HEK293T (cell line): Measurements from ENCODE around the gene OR10V1.
A peak's percentile ranks its signal among the peaks of the same experiment; 100 is the strongest.
"Not testable (repeated sequence)": the region's sequence is repeated elsewhere in the genome, so short reads cannot be mapped to it uniquely, and the experiment has no call there.

Experiments used
- CTCF ChIA-PET: fragments of 350-600 bp; formaldehyde crosslinking; extraction: SDS; loops from one replicate; lab custom pipeline; 2021; ENCODE audit warnings: antibody characterized with exemption, inconsistent platforms; lab: Yijun Ruan, JAX
- POLR2A ChIA-PET: fragments of 350-600 bp; formaldehyde crosslinking; extraction: SDS; loops from one replicate; lab custom pipeline; 2020; ENCODE audit warnings: antibody characterized with exemption, inconsistent platforms; lab: Yijun Ruan, JAX
- DNase-seq: peaks from one replicate; pipeline ENCODE4 v3.0.0; 2012; ENCODE audit warnings: mixed read lengths; ENCODE audit errors: extremely low spot score
- ARNT ChIP-seq: fragments of 450-650 bp; IDR thresholded peaks from 2 replicates; pipeline ENCODE4 v1.6.1; 2017; ENCODE audit warnings: mild to moderate bottlenecking
- BHLHE40 ChIP-seq: fragments of 450-650 bp; IDR thresholded peaks from 2 replicates; pipeline ENCODE4 v1.6.1; 2016; ENCODE audit warnings: mild to moderate bottlenecking, moderate library complexity, borderline replicate concordance
- CTBP1 ChIP-seq: fragments of 450-650 bp; IDR thresholded peaks from 2 replicates; pipeline ENCODE4 v1.6.1; 2016; ENCODE audit warnings: borderline replicate concordance
- ELF4 ChIP-seq: fragments of 450-650 bp; IDR thresholded peaks from 2 replicates; pipeline ENCODE4 v1.6.1; 2017; ENCODE audit warnings: antibody characterized with exemption
- FOXA1 ChIP-seq: fragments of 450-650 bp; IDR thresholded peaks from 2 replicates; pipeline ENCODE4 v1.6.1; 2016; ENCODE audit warnings: mild to moderate bottlenecking
- FOXK2 ChIP-seq: fragments of 450-650 bp; IDR thresholded peaks from 2 replicates; pipeline ENCODE4 v1.6.1; 2016; ENCODE audit warnings: mild to moderate bottlenecking
- FOXM1 ChIP-seq: fragments of 450-650 bp; IDR thresholded peaks from 2 replicates; pipeline ENCODE4 v1.6.1; 2017; ENCODE audit warnings: mild to moderate bottlenecking, borderline replicate concordance
- HDGF ChIP-seq: fragments of 450-650 bp; IDR thresholded peaks from 2 replicates; pipeline ENCODE4 v1.6.1; 2017; ENCODE audit warnings: antibody characterized with exemption, borderline replicate concordance
- L3MBTL2 ChIP-seq: fragments of 450-650 bp; conservative IDR thresholded peaks from 2 replicates; pipeline ENCODE4 v1.6.1; 2016; ENCODE audit warnings: mild to moderate bottlenecking
- LEF1 ChIP-seq: fragments of 450-650 bp; IDR thresholded peaks from 2 replicates; pipeline ENCODE4 v1.6.1; 2017; ENCODE audit warnings: mild to moderate bottlenecking, borderline replicate concordance
- NFRKB ChIP-seq: fragments of 450-650 bp; IDR thresholded peaks from 2 replicates; pipeline ENCODE4 v1.6.1; 2016; ENCODE audit warnings: mild to moderate bottlenecking, moderate library complexity
- PKNOX1 ChIP-seq: fragments of 450-650 bp; IDR thresholded peaks from 2 replicates; pipeline ENCODE4 v1.6.1; 2016
- SP1 ChIP-seq: fragments of 450-650 bp; IDR thresholded peaks from 2 replicates; pipeline ENCODE4 v1.6.1; 2017
- SUZ12 ChIP-seq: fragments of 450-650 bp; IDR thresholded peaks from 2 replicates; pipeline ENCODE4 v1.6.1; 2016; ENCODE audit warnings: mild to moderate bottlenecking
- TARDBP ChIP-seq: fragments of 450-650 bp; IDR thresholded peaks from 2 replicates; pipeline ENCODE4 v1.6.1; 2016
- ZNF384 ChIP-seq: fragments of 450-650 bp; IDR thresholded peaks from 2 replicates; pipeline ENCODE4 v1.6.1; 2016

OR10V1 gene

GRCh38 chr11:59689015-59689414 lies 24.6 kb downstream of the OR10V1 start:
- POLR2A ChIA-PET = interaction anchor here (1.7 kb wide), 1 partner anchor 20 kb away, joined by 5 read pairs; the partner anchor contains the start of gene PATL1
- TF ChIP-seq SP1 (no peak), LEF1 (no peak), HDGF (no peak), FOXA1 (no peak), L3MBTL2 (no peak), BHLHE40 (no peak), ELF4 (no peak), FOXK2 (no peak)
- CTCF ChIA-PET = no interaction called here
- DNase-seq = no peak

GRCh38 chr11:59681260-59681725 lies 32.4 kb downstream of the OR10V1 start:
- POLR2A ChIA-PET, DNase-seq, CTCF ChIA-PET: not testable (repeated sequence)

- DNase-seq = peak; percentile 71
- ChIA-PET CTCF (interaction anchor here (0.6 to 1.2 kb wide), 4 partner anchors 9 to 515 kb away, joined by 3 to 4 read pairs (median 3); no protein-coding TSS in a partner anchor), POLR2A (interaction anchor here (2.0 kb wide), 1 partner anchor 11 kb away, joined by 8 read pairs; the partner anchor contains the start of gene PATL1)
- TF ChIP-seq TARDBP (no peak), CTBP1 (no peak), ZNF384 (no peak), L3MBTL2 (no peak), PKNOX1 (no peak)
These were observed 33.1 kb downstream of the OR10V1 start for GRCh38 chr11:59680287-59681154.

- DNase-seq = no peak
- no peak for TF ChIP-seq FOXA1
- ChIA-PET POLR2A (interaction anchor here (2.0 kb wide), 1 partner anchor 10 kb away, joined by 8 read pairs; the partner anchor contains the start of gene PATL1), CTCF (no interaction called here)
These were observed 34.3 kb downstream of the OR10V1 start for GRCh38 chr11:59679347-59679746.

- TF ChIP-seq CTBP1 = no peak
- TF ChIP-seq ARNT = no peak
- TF ChIP-seq SP1 = no peak
- no peak for TF ChIP-seq FOXM1
- no peak for TF ChIP-seq LEF1
- no peak for TF ChIP-seq ZNF384
- no peak for TF ChIP-seq ELF4
- no peak for TF ChIP-seq FOXK2
- TF ChIP-seq L3MBTL2 = no peak
- TF ChIP-seq FOXA1 = no peak
- TF ChIP-seq TARDBP = no peak
- no peak for TF ChIP-seq NFRKB
- no peak for TF ChIP-seq HDGF
- TF ChIP-seq BHLHE40 = no peak
- no peak for TF ChIP-seq SUZ12
- no peak for TF ChIP-seq PKNOX1
These were observed 34.9 kb downstream of the OR10V1 start for GRCh38 chr11:59678813-59679165.

GRCh38 chr11:59678118-59678812 lies 35.4 kb downstream of the OR10V1 start:
- no peak for TF ChIP-seq ZNF384
- TF ChIP-seq CTBP1 = no peak
- no peak for TF ChIP-seq BHLHE40
- no peak for TF ChIP-seq NFRKB
- TF ChIP-seq LEF1 = no peak
- no peak for TF ChIP-seq FOXM1
- TF ChIP-seq SUZ12 = no peak
- DNase-seq = no peak
- POLR2A ChIA-PET = interaction anchor here (1.9 kb wide), 1 partner anchor 9 kb away, joined by 7 read pairs; the partner anchor contains the start of gene PATL1
- CTCF ChIA-PET = no interaction called here

More at GRCh38 chr11:59678813-59679165, 34.9 kb downstream of the OR10V1 start:
- no peak for DNase-seq
- CTCF ChIA-PET = no interaction called here
- POLR2A ChIA-PET = interaction anchor here (1.9 to 2.0 kb wide), 2 partner anchors 9 to 10 kb away, joined by 7 to 8 read pairs; partner anchors contain the start of gene PATL1

GRCh38 chr11:59676205-59676604 lies 37.4 kb downstream of the OR10V1 start:
- ChIA-PET CTCF (no interaction called here), POLR2A (no interaction called here)
- TF ChIP-seq L3MBTL2 (no peak), TARDBP (no peak), ARNT (no peak), BHLHE40 (no peak), HDGF (no peak), LEF1 (no peak), PKNOX1 (no peak)
- DNase-seq = no peak
